ENCODE data around the gene RNF213. TPM values are rescaled to one million over a fixed set of nuclear protein-coding genes. Genes with fewer than 3 reads are reported as not detected.

Gene RNF213
- total RNA-seq, 1 donor from 2014 or later: 120 TPM

DNA sequence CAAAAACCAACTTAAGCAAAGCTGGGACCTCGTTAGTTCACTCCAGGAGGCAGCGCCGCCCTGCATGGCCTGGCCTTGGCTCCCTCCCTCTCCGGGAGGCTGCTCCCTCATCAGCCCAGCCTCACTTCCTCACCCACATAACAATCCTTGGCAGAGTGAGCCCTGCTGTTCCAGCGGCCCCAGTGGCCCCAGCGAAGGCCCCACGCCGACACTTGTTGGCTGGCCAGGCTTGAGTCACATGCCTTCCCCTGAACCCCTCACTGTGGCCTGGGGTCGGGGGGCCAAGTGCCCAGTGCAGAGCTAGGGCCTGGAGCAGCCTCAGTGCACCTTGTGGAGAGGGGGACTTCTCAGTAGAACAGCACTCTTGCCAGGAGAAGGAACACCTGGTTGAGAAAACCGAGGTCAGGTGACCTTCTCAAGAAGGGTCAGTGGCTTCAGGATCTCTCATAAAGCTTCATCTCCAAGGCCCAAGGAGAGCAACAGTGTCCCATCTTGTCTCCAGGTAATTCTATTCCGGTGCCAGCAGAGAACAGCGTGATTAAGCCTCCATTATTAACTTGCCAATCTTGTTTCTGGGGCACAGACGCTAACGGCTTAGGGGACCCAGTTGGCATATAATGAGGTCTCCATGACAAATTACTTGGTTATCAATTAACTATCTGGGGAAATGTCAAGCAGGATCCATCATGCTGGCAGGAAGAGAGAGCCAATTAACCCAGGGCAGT is 181.1 kb downstream of the RNF213 start:
- no peak for FAIRE-seq
- Histone ChIP-seq H3K4me3 (ENCODE audit: insufficient read depth, low read depth, low read length) (no peak overlapping the region), H3K9me3 (ENCODE audit: insufficient read depth, low read depth, low read length) (no peaks in the 10 kb centered on the region), H4K20me1 (ENCODE audit: insufficient read depth, low read length) (no peaks in the 10 kb centered on the region), H3K79me2 (ENCODE audit: insufficient read depth, low read length) (no peaks in the 10 kb centered on the region), H3K9ac (ENCODE audit: low read length) (no peak overlapping the region), H2AFZ (ENCODE audit: low read depth, low read length) (no peak overlapping the region), H3K27ac (ENCODE audit: low read depth, low read length) (no peak overlapping the region), H3K4me1 (ENCODE audit: insufficient read depth, low read length) (no peaks in the 10 kb centered on the region), H3K4me2 (ENCODE audit: low read length) (no peak overlapping the region), H3K36me3 (ENCODE audit: insufficient read depth, low read length) (no peaks in the 10 kb centered on the region), H3K27me3 (ENCODE audit: insufficient read depth, low read length) (peaks cover 15% of the 10 kb centered on the region)
- no peak for TF ChIP-seq EZH2 (IDR thresholded peaks at IDR 0.05; ENCODE audit: insufficient read depth, low read length)
- TF ChIP-seq, protein P1, sequence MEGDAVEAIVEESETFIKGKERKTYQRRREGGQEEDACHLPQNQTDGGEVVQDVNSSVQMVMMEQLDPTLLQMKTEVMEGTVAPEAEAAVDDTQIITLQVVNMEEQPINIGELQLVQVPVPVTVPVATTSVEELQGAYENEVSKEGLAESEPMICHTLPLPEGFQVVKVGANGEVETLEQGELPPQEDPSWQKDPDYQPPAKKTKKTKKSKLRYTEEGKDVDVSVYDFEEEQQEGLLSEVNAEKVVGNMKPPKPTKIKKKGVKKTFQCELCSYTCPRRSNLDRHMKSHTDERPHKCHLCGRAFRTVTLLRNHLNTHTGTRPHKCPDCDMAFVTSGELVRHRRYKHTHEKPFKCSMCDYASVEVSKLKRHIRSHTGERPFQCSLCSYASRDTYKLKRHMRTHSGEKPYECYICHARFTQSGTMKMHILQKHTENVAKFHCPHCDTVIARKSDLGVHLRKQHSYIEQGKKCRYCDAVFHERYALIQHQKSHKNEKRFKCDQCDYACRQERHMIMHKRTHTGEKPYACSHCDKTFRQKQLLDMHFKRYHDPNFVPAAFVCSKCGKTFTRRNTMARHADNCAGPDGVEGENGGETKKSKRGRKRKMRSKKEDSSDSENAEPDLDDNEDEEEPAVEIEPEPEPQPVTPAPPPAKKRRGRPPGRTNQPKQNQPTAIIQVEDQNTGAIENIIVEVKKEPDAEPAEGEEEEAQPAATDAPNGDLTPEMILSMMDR (IDR thresholded peaks at IDR 0.05; ENCODE audit: insufficient read depth, low read depth, low read length): no peak
- DNase-seq (ENCODE audit: low read depth): no peak
- no peak overlapping the region for H3K4me3 Mint-ChIP-seq (ENCODE audit: unreplicated experiment)
- H3K9me3 Mint-ChIP-seq (ENCODE audit: unreplicated experiment): no peaks in the 10 kb centered on the region
- H3K4me1 Mint-ChIP-seq (ENCODE audit: low read depth, unreplicated experiment): peaks cover 1% of the 10 kb centered on the region
- peaks cover 17% of the 10 kb centered on the region for H3K27me3 Mint-ChIP-seq (ENCODE audit: low read depth, unreplicated experiment)
- H3K27ac Mint-ChIP-seq (ENCODE audit: unreplicated experiment): no peak overlapping the region
- H3K36me3 Mint-ChIP-seq (ENCODE audit: low read depth, unreplicated experiment): peaks cover 6% of the 10 kb centered on the region

DNA sequence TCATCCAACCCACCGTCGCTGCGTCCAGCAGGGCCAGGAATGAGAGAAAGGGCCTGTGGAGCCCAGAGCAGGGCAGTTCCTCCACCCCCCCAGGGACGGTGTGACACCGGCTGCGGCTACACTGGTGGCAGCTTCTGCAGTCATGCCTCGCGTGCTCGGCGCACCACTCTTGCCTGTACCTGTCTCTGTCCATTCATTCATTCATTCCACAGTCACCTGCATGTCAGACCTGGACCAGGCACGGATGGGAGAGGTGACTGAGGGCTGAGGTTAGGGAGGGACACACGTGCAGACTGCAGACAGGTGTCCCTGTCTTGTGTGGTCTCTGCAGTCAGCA is 181.6 kb downstream of the RNF213 start:
- no peak for DNase-seq (ENCODE audit: low read depth)
- Mint-ChIP-seq H3K4me1 (ENCODE audit: low read depth, unreplicated experiment) (peaks cover 2% of the 10 kb centered on the region), H3K27me3 (ENCODE audit: low read depth, unreplicated experiment) (peaks cover 13% of the 10 kb centered on the region), H3K27ac (ENCODE audit: unreplicated experiment) (no peak overlapping the region), H3K4me3 (ENCODE audit: unreplicated experiment) (no peak overlapping the region), H3K36me3 (ENCODE audit: low read depth, unreplicated experiment) (peaks cover 2% of the 10 kb centered on the region), H3K9me3 (ENCODE audit: unreplicated experiment) (no peaks in the 10 kb centered on the region)
- H3K36me3 ChIP-seq (ENCODE audit: insufficient read depth, low read length): no peaks in the 10 kb centered on the region
- H3K4me2 ChIP-seq (ENCODE audit: low read length): no peak overlapping the region
- H4K20me1 ChIP-seq (ENCODE audit: insufficient read depth, low read length): no peaks in the 10 kb centered on the region
- no peaks in the 10 kb centered on the region for H3K9me3 ChIP-seq (ENCODE audit: insufficient read depth, low read depth, low read length)
- TF ChIP-seq, protein P1 (IDR thresholded peaks at IDR 0.05; ENCODE audit: insufficient read depth, low read depth, low read length): no peak
- TF ChIP-seq EZH2 (IDR thresholded peaks at IDR 0.05; ENCODE audit: insufficient read depth, low read length): no peak
- H3K27me3 ChIP-seq (ENCODE audit: insufficient read depth, low read length): peaks cover 12% of the 10 kb centered on the region
- H2AFZ ChIP-seq (ENCODE audit: low read depth, low read length): no peak overlapping the region
- no peaks in the 10 kb centered on the region for H3K4me1 ChIP-seq (ENCODE audit: insufficient read depth, low read length)
- H3K4me3 ChIP-seq (ENCODE audit: insufficient read depth, low read depth, low read length): no peak overlapping the region
- FAIRE-seq: no peak
- no peak overlapping the region for H3K9ac ChIP-seq (ENCODE audit: low read length)
- H3K27ac ChIP-seq (ENCODE audit: low read depth, low read length): no peak overlapping the region
- H3K79me2 ChIP-seq (ENCODE audit: insufficient read depth, low read length): no peaks in the 10 kb centered on the region

DNA sequence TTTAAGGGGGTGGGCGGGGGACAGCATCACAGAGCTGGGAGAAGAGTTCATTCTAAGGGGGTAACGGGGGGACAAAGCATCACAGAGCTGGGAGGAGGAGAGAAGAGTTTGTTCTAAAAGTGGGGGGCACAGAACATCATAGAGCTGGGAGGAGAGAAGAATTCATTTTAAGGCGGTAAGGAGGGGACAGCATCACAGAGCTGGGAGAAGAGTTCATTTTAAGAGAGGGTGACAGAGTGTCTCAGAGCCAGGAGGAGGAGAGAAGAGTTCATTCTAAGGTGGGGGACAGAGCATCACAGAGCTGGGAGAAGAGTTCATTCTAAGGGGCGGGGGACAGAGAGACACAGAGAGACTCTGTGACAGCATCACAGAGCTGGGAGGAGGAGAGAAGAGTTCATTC is 182.1 kb downstream of the RNF213 start:
- H3K27ac Mint-ChIP-seq (ENCODE audit: unreplicated experiment): no peak overlapping the region
- Histone ChIP-seq H3K4me1 (ENCODE audit: insufficient read depth, low read length) (no peaks in the 10 kb centered on the region), H3K79me2 (ENCODE audit: insufficient read depth, low read length) (no peaks in the 10 kb centered on the region), H3K9ac (ENCODE audit: low read length) (no peak overlapping the region), H3K27ac (ENCODE audit: low read depth, low read length) (no peak overlapping the region), H3K27me3 (ENCODE audit: insufficient read depth, low read length) (peaks cover 12% of the 10 kb centered on the region), H3K9me3 (ENCODE audit: insufficient read depth, low read depth, low read length) (no peaks in the 10 kb centered on the region), H3K4me3 (ENCODE audit: insufficient read depth, low read depth, low read length) (no peak overlapping the region), H4K20me1 (ENCODE audit: insufficient read depth, low read length) (no peaks in the 10 kb centered on the region), H3K4me2 (ENCODE audit: low read length) (no peak overlapping the region), H2AFZ (ENCODE audit: low read depth, low read length) (no peak overlapping the region), H3K36me3 (ENCODE audit: insufficient read depth, low read length) (no peaks in the 10 kb centered on the region)
- no peak for DNase-seq (ENCODE audit: low read depth)
- FAIRE-seq: no peak
- no peaks in the 10 kb centered on the region for H3K9me3 Mint-ChIP-seq (ENCODE audit: unreplicated experiment)
- peaks cover 2% of the 10 kb centered on the region for H3K36me3 Mint-ChIP-seq (ENCODE audit: low read depth, unreplicated experiment)
- TF ChIP-seq, protein P1 (IDR thresholded peaks at IDR 0.05; ENCODE audit: insufficient read depth, low read depth, low read length): no peak
- no peak for TF ChIP-seq EZH2 (IDR thresholded peaks at IDR 0.05; ENCODE audit: insufficient read depth, low read length)
- H3K4me1 Mint-ChIP-seq (ENCODE audit: low read depth, unreplicated experiment): peaks cover 2% of the 10 kb centered on the region
- H3K27me3 Mint-ChIP-seq (ENCODE audit: low read depth, unreplicated experiment): peaks cover 13% of the 10 kb centered on the region
- no peak overlapping the region for H3K4me3 Mint-ChIP-seq (ENCODE audit: unreplicated experiment)
